Inflammatory macrophage treated with lipopolysaccharide for 4 hours (primary cell): ENCODE measurements around the gene MINDY4.

Experiments used
- DNase-seq: peaks from one replicate; pipeline ENCODE4 v3.0.0-alpha.2; 2020

MINDY4 gene

GRCh38 chr7:30743371-30744074 is 27.7 kb upstream of the MINDY4 start:
- no peak for DNase-seq

- no peak for DNase-seq
Observed at GRCh38 chr7:30744075-30744417, 27.2 kb upstream of the MINDY4 start.

GRCh38 chr7:30745261-30745941 is 25.8 kb upstream of the MINDY4 start:
- no peak for DNase-seq

GRCh38 chr7:30750010-30750409 is 21.2 kb upstream of the MINDY4 start:
- no peak for DNase-seq

- no peak for DNase-seq
Observed at GRCh38 chr7:30750683-30751650, 20.2 kb upstream of the MINDY4 start.

GRCh38 chr7:30751696-30752273 is 19.4 kb upstream of the MINDY4 start, which contains the start of gene INMT:
Gene INMT (plus strand): TSS chr7:30752135. CDS start chr7:30752151, 16 bp downstream.
- DNase-seq, result no peak

GRCh38 chr7:30752484-30752883 is 18.7 kb upstream of the MINDY4 start:
- DNase-seq, result no peak

GRCh38 chr7:30752979-30753378 is 18.2 kb upstream of the MINDY4 start:
- DNase-seq, result no peak

- DNase-seq, result no peak
Observed at GRCh38 chr7:30754315-30754877, 16.8 kb upstream of the MINDY4 start.

GRCh38 chr7:30755384-30756154 is 15.6 kb upstream of the MINDY4 start:
- DNase-seq, result no peak

- no peak for DNase-seq
Observed at GRCh38 chr7:30757342-30757692, 13.9 kb upstream of the MINDY4 start.

GRCh38 chr7:30760514-30761213 is 10.6 kb upstream of the MINDY4 start:
- no peak for DNase-seq

GRCh38 chr7:30761214-30762156 is 9.7 kb upstream of the MINDY4 start:
- DNase-seq, result no peak

- no peak for DNase-seq
Observed at GRCh38 chr7:30764030-30764975, 6.9 kb upstream of the MINDY4 start.

GRCh38 chr7:30765408-30765807 is 5.8 kb upstream of the MINDY4 start:
- DNase-seq, result no peak

GRCh38 chr7:30770845-30771173 is 408 bp upstream of the MINDY4 start:
- no peak for DNase-seq

GRCh38 chr7:30771880-30772425 is 736 bp downstream of the MINDY4 start:
- DNase-seq, result peak; percentile 1

GRCh38 chr7:30772984-30773383 is 1.8 kb downstream of the MINDY4 start:
- DNase-seq, result no peak

- DNase-seq, result no peak
Observed at GRCh38 chr7:30775992-30776391, 4.8 kb downstream of the MINDY4 start.
